MM.1S (cell line): ENCODE results near the gene RGL4.
"Not testable (repeated sequence)": the region's sequence is repeated elsewhere in the genome, so short reads cannot be mapped to it uniquely, and the experiment has no call there.

Experiments used
- DNase-seq: peaks from one replicate; pipeline ENCODE4 v3.0.0-alpha.2; 2015
- H2AFZ ChIP-seq: fragments of 300-600 bp; sonication (generic); 2 replicates; pipeline ENCODE4 v1.6.0; 2016; ENCODE audit warnings: antibody characterized with exemption, low read length
- H3F3A ChIP-seq: fragments of 300-600 bp; sonication (generic); 2 replicates; pipeline ENCODE4 v1.6.1; 2016; ENCODE audit warnings: mild to moderate bottlenecking, antibody characterized with exemption, low read length, moderate library complexity, mixed read lengths; ENCODE audit not compliant: insufficient read depth
- H3K27ac ChIP-seq: fragments of 300-600 bp; sonication (generic); 2 replicates; pipeline ENCODE4 v1.5.1; 2016; ENCODE audit warnings: mild to moderate bottlenecking, low read length
- H3K27me3 ChIP-seq: fragments of 300-600 bp; sonication (generic); replicated peaks from 2 replicates; pipeline ENCODE4 v1.6.0; 2016; ENCODE audit warnings: low read length; ENCODE audit not compliant: insufficient read depth
- H3K36me3 ChIP-seq: fragments of 300-600 bp; sonication (generic); replicated peaks from 2 replicates; pipeline ENCODE4 v1.6.1; 2016; ENCODE audit warnings: mild to moderate bottlenecking, low read length, mixed read lengths; ENCODE audit not compliant: insufficient read depth
- H3K4me1 ChIP-seq: fragments of 300-600 bp; sonication (generic); 2 replicates; pipeline ENCODE4 v1.6.1; 2016; ENCODE audit warnings: low read length, mixed read lengths
- H3K4me2 ChIP-seq: fragments of 300-600 bp; sonication (generic); 2 replicates; pipeline ENCODE4 v1.6.0; 2016; ENCODE audit warnings: low read depth, low read length
- H3K4me3 ChIP-seq: fragments of 300-600 bp; sonication (generic); 2 replicates; pipeline ENCODE4 v1.5.1; 2016; ENCODE audit warnings: low read length, mixed read lengths
- H3K79me2 ChIP-seq: fragments of 300-600 bp; sonication (generic); 2 replicates; pipeline ENCODE4 v1.6.1; 2016; ENCODE audit warnings: mixed run types, low read length, mixed read lengths
- H3K9ac ChIP-seq: fragments of 300-600 bp; sonication (generic); 2 replicates; pipeline ENCODE4 v1.6.1; 2016; ENCODE audit warnings: low read length, mixed read lengths
- H3K9me2 ChIP-seq: fragments of 300-600 bp; sonication (generic); replicated peaks from 2 replicates; pipeline ENCODE4 v1.6.1; 2016; ENCODE audit warnings: mild to moderate bottlenecking, low read length, mixed read lengths; ENCODE audit not compliant: insufficient read depth
- H3K9me3 ChIP-seq: fragments of 300-600 bp; sonication (generic); replicated peaks from 2 replicates; pipeline ENCODE4 v1.6.1; 2016; ENCODE audit warnings: mild to moderate bottlenecking, low read length, mixed read lengths; ENCODE audit not compliant: insufficient read depth
- H4K20me1 ChIP-seq: fragments of 300-600 bp; sonication (generic); 2 replicates; pipeline ENCODE4 v1.6.1; 2016; ENCODE audit warnings: mild to moderate bottlenecking, low read length, moderate library complexity, mixed read lengths; ENCODE audit not compliant: insufficient read depth
- EZH2 ChIP-seq: fragments of 300-600 bp; sonication (generic); optimal IDR thresholded peaks from 2 replicates; pipeline ENCODE3; 2017; ENCODE audit warnings: low read depth, mild to moderate bottlenecking, antibody characterized with exemption, low read length, mixed read lengths
- EZH2phosphoT487 ChIP-seq: fragments of 300-600 bp; sonication (generic); IDR thresholded peaks from 2 replicates; pipeline ENCODE4 v1.6.1; 2018; ENCODE audit warnings: antibody characterized with exemption, low read length
- TF ChIP-seq, protein P1 (sequence below): fragments of 300-600 bp; sonication (generic); IDR thresholded peaks from 2 replicates; pipeline ENCODE4 v1.5.1; 2016; ENCODE audit warnings: antibody characterized with exemption, low read length, mixed read lengths

The RGL4 gene

DNA sequence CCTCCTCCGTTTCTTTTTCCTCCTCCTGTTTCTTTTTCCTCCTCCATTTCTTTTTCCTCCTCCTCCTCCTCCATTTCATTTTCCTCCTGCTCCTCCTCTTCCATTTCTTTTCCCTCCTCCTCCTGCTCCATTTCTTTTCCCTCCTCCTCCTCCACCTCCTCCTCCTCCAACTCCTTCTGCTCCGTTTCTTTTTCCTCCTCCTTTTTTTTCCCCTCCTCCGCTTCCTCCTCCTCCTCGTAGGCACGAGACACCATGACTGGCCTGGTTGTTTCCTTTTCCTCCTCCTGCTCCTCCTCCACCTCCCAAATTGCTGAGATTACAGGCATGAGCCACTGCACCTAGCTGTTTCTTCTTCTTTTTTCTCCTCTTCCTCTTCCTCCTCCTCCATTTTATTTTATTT lies 33.1 kb upstream of the RGL4 start:
- Histone ChIP-seq H3K36me3 (no peaks in the 10 kb centered on the region), H3K27me3 (no peaks in the 10 kb centered on the region), H3K4me1 (no peaks in the 10 kb centered on the region), H3K79me2 (no peaks in the 10 kb centered on the region), H4K20me1 (no peaks in the 10 kb centered on the region), H3F3A (no peaks in the 10 kb centered on the region), H3K9me3 (no peaks in the 10 kb centered on the region), H2AFZ (no peak overlapping the region), H3K4me2 (no peak overlapping the region), H3K4me3 (no peak overlapping the region), H3K27ac (no peak overlapping the region), H3K9ac (no peak overlapping the region), H3K9me2 (no peaks in the 10 kb centered on the region)
- no peak for TF ChIP-seq EZH2phosphoT487
- TF ChIP-seq EZH2 = no peak
- TF ChIP-seq, protein P1, sequence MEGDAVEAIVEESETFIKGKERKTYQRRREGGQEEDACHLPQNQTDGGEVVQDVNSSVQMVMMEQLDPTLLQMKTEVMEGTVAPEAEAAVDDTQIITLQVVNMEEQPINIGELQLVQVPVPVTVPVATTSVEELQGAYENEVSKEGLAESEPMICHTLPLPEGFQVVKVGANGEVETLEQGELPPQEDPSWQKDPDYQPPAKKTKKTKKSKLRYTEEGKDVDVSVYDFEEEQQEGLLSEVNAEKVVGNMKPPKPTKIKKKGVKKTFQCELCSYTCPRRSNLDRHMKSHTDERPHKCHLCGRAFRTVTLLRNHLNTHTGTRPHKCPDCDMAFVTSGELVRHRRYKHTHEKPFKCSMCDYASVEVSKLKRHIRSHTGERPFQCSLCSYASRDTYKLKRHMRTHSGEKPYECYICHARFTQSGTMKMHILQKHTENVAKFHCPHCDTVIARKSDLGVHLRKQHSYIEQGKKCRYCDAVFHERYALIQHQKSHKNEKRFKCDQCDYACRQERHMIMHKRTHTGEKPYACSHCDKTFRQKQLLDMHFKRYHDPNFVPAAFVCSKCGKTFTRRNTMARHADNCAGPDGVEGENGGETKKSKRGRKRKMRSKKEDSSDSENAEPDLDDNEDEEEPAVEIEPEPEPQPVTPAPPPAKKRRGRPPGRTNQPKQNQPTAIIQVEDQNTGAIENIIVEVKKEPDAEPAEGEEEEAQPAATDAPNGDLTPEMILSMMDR = no peak
- no peak for DNase-seq

DNA sequence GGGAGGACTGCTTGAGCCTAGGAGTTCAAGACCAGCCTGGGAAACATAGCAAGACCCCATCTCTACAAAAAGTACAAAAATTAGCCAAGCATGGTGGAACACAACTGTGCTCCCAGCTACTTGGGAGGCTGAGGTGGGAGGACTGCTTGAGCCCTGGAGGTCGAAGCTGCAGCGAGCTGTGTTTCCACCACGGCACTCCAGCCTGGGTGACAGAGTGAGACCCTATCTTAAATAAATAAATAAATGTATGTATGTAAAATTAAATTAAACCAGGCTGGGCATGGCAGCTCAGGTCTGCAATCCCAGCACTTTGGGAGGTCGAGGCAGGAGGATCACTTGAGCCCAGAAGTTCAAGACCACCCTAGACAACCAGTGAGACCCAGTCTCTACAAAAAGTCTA lies 30.4 kb upstream of the RGL4 start:
- not testable (repeated sequence) for H3K4me2 ChIP-seq, H3K27ac ChIP-seq, H3K79me2 ChIP-seq, H3K4me3 ChIP-seq, DNase-seq, H3F3A ChIP-seq, H3K36me3 ChIP-seq, H3K9me3 ChIP-seq, H2AFZ ChIP-seq, H3K4me1 ChIP-seq, H4K20me1 ChIP-seq, H3K9ac ChIP-seq, H3K27me3 ChIP-seq, H3K9me2 ChIP-seq

DNA sequence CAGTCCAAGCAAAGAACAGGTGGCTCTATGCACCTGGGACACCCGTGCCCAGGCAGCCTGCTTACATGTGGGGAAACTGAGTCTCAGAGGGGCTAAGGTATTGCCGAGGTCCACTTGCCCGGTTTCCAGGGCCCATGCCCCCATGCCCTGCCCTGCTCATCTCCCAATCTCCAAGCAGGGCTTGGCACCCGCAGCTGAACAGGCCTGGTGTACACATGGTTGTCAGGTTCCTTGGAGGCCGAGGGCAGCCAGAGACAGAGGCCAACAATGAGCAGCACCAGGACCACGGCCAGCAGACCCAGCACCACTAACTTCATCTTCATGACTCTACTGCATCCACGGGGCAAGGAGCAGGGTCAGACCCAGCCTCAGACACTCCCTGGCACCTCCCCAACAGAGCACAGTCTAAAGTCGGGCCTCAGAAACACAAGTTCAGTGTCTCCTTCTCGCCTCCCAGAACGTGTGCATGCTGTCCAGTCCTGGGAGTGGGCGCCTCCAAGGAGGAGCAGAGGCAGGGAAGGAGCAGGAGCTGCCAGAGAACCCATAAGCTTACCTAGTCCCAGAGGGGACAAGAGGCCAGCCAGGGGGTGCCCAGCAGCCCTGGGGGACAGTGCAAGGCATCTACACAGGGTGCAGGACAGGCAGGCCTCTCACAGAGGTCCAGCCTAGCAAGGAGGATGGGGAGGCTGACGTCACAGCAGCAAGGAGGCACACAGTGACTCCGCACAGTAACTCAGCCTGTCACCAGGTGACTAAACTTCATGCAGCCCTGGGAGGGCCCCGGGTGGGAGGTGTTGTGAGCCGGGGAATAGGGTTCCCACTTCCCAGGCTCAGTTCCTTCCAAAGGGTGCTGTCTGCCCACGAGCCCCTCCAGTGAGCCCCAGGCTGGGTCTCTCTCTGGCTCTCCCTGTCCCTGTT lies 20.2 kb upstream of the RGL4 start:
- Histone ChIP-seq H3K9me2 (no peaks in the 10 kb centered on the region), H3K4me2 (no peak overlapping the region), H3K9ac (no peak overlapping the region), H3K79me2 (no peaks in the 10 kb centered on the region), H2AFZ (no peak overlapping the region), H3K27me3 (no peaks in the 10 kb centered on the region), H3K9me3 (no peaks in the 10 kb centered on the region), H4K20me1 (no peaks in the 10 kb centered on the region), H3F3A (no peaks in the 10 kb centered on the region), H3K4me1 (no peaks in the 10 kb centered on the region), H3K36me3 (no peaks in the 10 kb centered on the region), H3K4me3 (no peak overlapping the region), H3K27ac (no peak overlapping the region)
- TF ChIP-seq EZH2 = no peak
- TF ChIP-seq, protein P1 = no peak
- no peak for TF ChIP-seq EZH2phosphoT487
- DNase-seq = no peak

DNA sequence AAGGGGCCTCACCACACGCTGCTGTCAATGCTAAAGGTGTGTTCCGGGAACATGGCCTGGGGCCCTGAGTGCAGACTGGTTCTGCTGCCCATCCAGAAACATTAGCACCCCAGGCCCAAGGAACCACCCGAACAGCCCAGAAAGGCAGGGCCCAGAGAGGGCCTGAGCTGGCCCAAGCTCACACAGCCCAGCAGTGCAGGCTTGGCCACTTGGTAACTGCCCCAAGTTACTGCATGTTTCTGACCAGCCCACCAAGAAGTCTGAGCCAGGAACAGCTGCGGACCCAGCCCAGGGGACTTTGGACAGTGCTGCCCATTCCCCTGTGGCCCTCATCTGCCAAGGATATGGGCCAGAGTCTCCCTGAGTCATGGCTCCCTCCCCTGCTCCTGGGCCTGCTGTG lies 19.4 kb upstream of the RGL4 start:
- DNase-seq, H3K4me2 ChIP-seq, H3K79me2 ChIP-seq, H2AFZ ChIP-seq, H3K4me1 ChIP-seq, H4K20me1 ChIP-seq, H3K9ac ChIP-seq, H3K9me2 ChIP-seq, H3F3A ChIP-seq, H3K36me3 ChIP-seq, H3K9me3 ChIP-seq, H3K27me3 ChIP-seq, H3K4me3 ChIP-seq, H3K27ac ChIP-seq: not testable (repeated sequence)

DNA sequence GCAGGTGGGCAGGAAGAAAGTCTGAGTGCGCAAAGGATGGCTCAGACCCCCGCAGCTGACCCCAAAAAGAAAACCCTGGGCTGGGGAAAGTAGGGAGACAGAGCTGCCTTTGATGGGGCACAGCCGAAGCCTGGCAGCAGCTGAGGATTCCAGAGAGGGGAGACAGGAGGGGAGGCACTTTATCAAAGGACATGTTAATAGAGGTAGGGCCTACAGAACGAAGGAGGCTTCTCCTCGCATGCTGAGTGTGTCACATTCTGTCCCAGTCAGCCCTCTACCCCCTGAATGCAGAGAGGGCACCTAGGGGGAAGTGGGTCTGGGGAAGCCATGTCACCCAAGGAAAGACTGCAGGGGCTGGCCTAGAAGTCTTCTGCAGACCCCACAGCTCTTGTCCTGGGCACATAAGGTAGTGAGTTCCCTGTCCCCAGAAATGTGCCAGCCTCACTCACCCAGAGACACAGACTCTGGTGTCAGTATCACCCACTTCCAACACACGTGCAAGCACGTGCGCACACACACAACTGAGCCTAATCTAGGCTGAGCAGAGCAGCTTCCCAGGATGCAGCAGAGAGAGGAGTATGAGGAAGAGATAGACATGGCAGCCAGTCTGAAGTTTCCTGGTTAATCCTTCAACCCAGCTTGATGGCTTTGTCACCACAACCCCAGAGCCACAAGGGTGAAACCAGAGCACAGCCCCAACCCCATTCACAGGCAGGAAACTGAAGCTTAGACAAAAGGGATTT lies 18.3 kb upstream of the RGL4 start:
- H3K4me2 ChIP-seq, H3K4me1 ChIP-seq, H3K4me3 ChIP-seq, H3K79me2 ChIP-seq, H2AFZ ChIP-seq, H3K9me2 ChIP-seq, H3K9ac ChIP-seq, DNase-seq, H3K36me3 ChIP-seq, H4K20me1 ChIP-seq, H3F3A ChIP-seq, H3K27me3 ChIP-seq, H3K27ac ChIP-seq, H3K9me3 ChIP-seq: not testable (repeated sequence)
